NCI-H2171 (cell line): ENCODE data around the gene ABCB1.

Experiments used
- DNase-seq: peaks from one replicate; lab custom pipeline; 2025; lab: John Stamatoyannopoulos, UW

Gene ABCB1

GRCh38 chr7:87513735-87514335, 86.8 kb downstream of the ABCB1 start:
- no peak for DNase-seq

GRCh38 chr7:87512906-87513305, 87.8 kb downstream of the ABCB1 start:
- DNase-seq = no peak

GRCh38 chr7:87511510-87511909, 89.2 kb downstream of the ABCB1 start:
- DNase-seq = no peak

GRCh38 chr7:87510411-87510875, 90.2 kb downstream of the ABCB1 start:
- DNase-seq = no peak

GRCh38 chr7:87507446-87507845, 93.2 kb downstream of the ABCB1 start:
- DNase-seq = no peak

- no peak for DNase-seq
Observed at GRCh38 chr7:87506246-87507180, 94.2 kb downstream of the ABCB1 start.

GRCh38 chr7:87505557-87506245, 95.0 kb downstream of the ABCB1 start:
- DNase-seq = no peak

GRCh38 chr7:87505122-87505521, 95.6 kb downstream of the ABCB1 start:
- no peak for DNase-seq

GRCh38 chr7:87499494-87499893, 101.2 kb downstream of the ABCB1 start:
- DNase-seq = no peak

- no peak for DNase-seq
Observed at GRCh38 chr7:87498893-87499292, 101.8 kb downstream of the ABCB1 start.

- no peak for DNase-seq
Observed at GRCh38 chr7:87497482-87497881, 103.2 kb downstream of the ABCB1 start.

- DNase-seq = no peak
Observed at GRCh38 chr7:87495366-87495765, 105.3 kb downstream of the ABCB1 start.

- no peak for DNase-seq
Observed at GRCh38 chr7:87494454-87494853, 106.2 kb downstream of the ABCB1 start.

- DNase-seq = no peak
Observed at GRCh38 chr7:87483131-87483530, 117.6 kb downstream of the ABCB1 start.

GRCh38 chr7:87482115-87482514, 118.6 kb downstream of the ABCB1 start:
- DNase-seq = no peak

- DNase-seq = no peak
Observed at GRCh38 chr7:87480386-87480785, 120.3 kb downstream of the ABCB1 start.

GRCh38 chr7:87479951-87480350, 120.7 kb downstream of the ABCB1 start:
- DNase-seq = no peak

- no peak for DNase-seq
Observed at GRCh38 chr7:87476179-87476557, 124.5 kb downstream of the ABCB1 start.

- DNase-seq = no peak
Observed at GRCh38 chr7:87475359-87476178, 125.1 kb downstream of the ABCB1 start, which contains the start of gene ABCB4. Gene ABCB4, minus strand, starts transcription at chr7:87475680. Its CDS starts 215 bp downstream, at chr7:87475465.

- DNase-seq = no peak
Observed at GRCh38 chr7:87474533-87475358, 125.9 kb downstream of the ABCB1 start.

GRCh38 chr7:87473986-87474385, 126.7 kb downstream of the ABCB1 start:
- no peak for DNase-seq
